Measurements from ENCODE around the gene WASHC4. TPM values are rescaled to one million over a fixed set of nuclear protein-coding genes. Genes with fewer than 3 reads are reported as not detected.
"Not testable (repeated sequence)": the region's sequence is repeated elsewhere in the genome, so short reads cannot be mapped to it uniquely, and the experiment has no call there.

The WASHC4 gene
- total RNA-seq, 1 donor from 2014 or later = 19.6 TPM

- peak; percentile 82 for ATAC-seq
Observed at GRCh38 chr12:105092336-105092735, 15.2 kb upstream of the WASHC4 start.

GRCh38 chr12:105095338-105095737 is 12.2 kb upstream of the WASHC4 start:
- ATAC-seq = not testable (repeated sequence)

GRCh38 chr12:105099356-105099755 is 8.2 kb upstream of the WASHC4 start:
- no peak for ATAC-seq

GRCh38 chr12:105100207-105100985 is 7.1 kb upstream of the WASHC4 start:
- peak; percentile 64 for ATAC-seq

- no peak for ATAC-seq
Observed at GRCh38 chr12:105100998-105101397, 6.5 kb upstream of the WASHC4 start.

GRCh38 chr12:105102673-105103072 is 4.9 kb upstream of the WASHC4 start:
- no peak for ATAC-seq

- no peak for ATAC-seq
Observed at GRCh38 chr12:105104762-105105161, 2.8 kb upstream of the WASHC4 start.

- peak; percentile 18 for ATAC-seq
Observed at GRCh38 chr12:105106621-105107020, 910 bp upstream of the WASHC4 start.

- ATAC-seq = peak; percentile 34
Observed at GRCh38 chr12:105107171-105107493, 399 bp upstream of the WASHC4 start.

GRCh38 chr12:105109465-105110212 is 2.1 kb downstream of the WASHC4 start:
- ATAC-seq = no peak

GRCh38 chr12:105110851-105111250 is 3.3 kb downstream of the WASHC4 start:
- ATAC-seq = no peak

- no peak for ATAC-seq
Observed at GRCh38 chr12:105113094-105113493, 5.6 kb downstream of the WASHC4 start.

- no peak for ATAC-seq
Observed at GRCh38 chr12:105116969-105117368, 9.4 kb downstream of the WASHC4 start.

GRCh38 chr12:105120551-105120950 is 13.0 kb downstream of the WASHC4 start:
- ATAC-seq = no peak

- no peak for ATAC-seq
Observed at GRCh38 chr12:105138248-105138647, 30.7 kb downstream of the WASHC4 start.

GRCh38 chr12:105141320-105141922 is 33.9 kb downstream of the WASHC4 start:
- no peak for ATAC-seq

GRCh38 chr12:105142259-105142658 is 34.7 kb downstream of the WASHC4 start:
- no peak for ATAC-seq

GRCh38 chr12:105156260-105156659 is 48.7 kb downstream of the WASHC4 start:
- ATAC-seq = no peak

GRCh38 chr12:105157606-105158005 is 50.1 kb downstream of the WASHC4 start:
- ATAC-seq = no peak

- no peak for ATAC-seq
Observed at GRCh38 chr12:105158876-105159275, 51.3 kb downstream of the WASHC4 start.

- no peak for ATAC-seq
Observed at GRCh38 chr12:105162174-105162573, 54.6 kb downstream of the WASHC4 start.

GRCh38 chr12:105164068-105164467 is 56.5 kb downstream of the WASHC4 start:
- no peak for ATAC-seq

- ATAC-seq = no peak
Observed at GRCh38 chr12:105166736-105167135, 59.2 kb downstream of the WASHC4 start.

GRCh38 chr12:105167346-105167745 is 59.8 kb downstream of the WASHC4 start:
- no peak for ATAC-seq

Data from esophagus mucosa (tissue), 1 donor.